Measurements from ENCODE around the gene MACROH2A2. TPM values are rescaled to one million over a fixed set of nuclear protein-coding genes. Genes with fewer than 3 reads are reported as not detected.
"Not testable (repeated sequence)": the region's sequence is repeated elsewhere in the genome, so short reads cannot be mapped to it uniquely, and the experiment has no call there.

Gene MACROH2A2
- total RNA-seq, 2 donors from 2014 or later = 2.4 to 2.5 TPM

- not testable (repeated sequence) for ATAC-seq (replicated peaks); H3K4me3 Mint-ChIP-seq; H3K27ac Mint-ChIP-seq; H3K9me3 Mint-ChIP-seq; H3K27me3 Mint-ChIP-seq
- Mint-ChIP-seq H3K4me1 (peaks cover 36% of the 10 kb centered on the region), H3K36me3 (ENCODE audit: low read depth) (peaks cover 100% of the 10 kb centered on the region)
Observed at GRCh38 chr10:70159366-70159765, 106.7 kb downstream of the MACROH2A2 start.

DNA sequence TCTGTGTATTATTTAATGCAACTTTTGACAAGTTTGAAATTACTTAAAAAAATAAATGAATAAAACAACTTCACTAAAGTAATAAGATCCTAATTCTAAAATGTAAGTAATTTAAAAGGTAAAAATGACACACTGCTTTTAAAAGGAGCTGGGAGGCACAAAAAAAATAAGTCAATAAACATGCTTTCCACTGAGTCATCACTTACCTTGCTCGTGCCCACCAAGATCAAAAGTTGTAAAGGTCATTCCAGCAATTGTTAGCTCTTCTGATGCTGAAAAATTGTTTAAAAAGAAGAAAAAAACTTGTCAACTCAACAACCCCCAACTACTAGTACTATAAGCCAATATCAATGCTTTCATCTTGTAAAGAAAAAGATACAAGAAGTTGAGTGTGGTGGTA, 108.2 kb downstream of the MACROH2A2 start:
- no peak for ATAC-seq (replicated peaks)
- peak overlapping the region; percentile 57 for H3K4me3 Mint-ChIP-seq
- peaks cover 100% of the 10 kb centered on the region for H3K36me3 Mint-ChIP-seq (ENCODE audit: low read depth)
- H3K4me1 Mint-ChIP-seq = peaks cover 37% of the 10 kb centered on the region
- peak overlapping the region; percentile 94 for H3K27ac Mint-ChIP-seq
- H3K9me3 Mint-ChIP-seq = no peaks in the 10 kb centered on the region
- no peaks in the 10 kb centered on the region for H3K27me3 Mint-ChIP-seq

Other genes with a start within 250 kb of the MACROH2A2 start
- 10 to 100 TPM; 11.3 to 14.3 TPM for gene AIFM2, start 80.0 kb downstream of the MACROH2A2 start, total RNA-seq
- 10 to 100 TPM in 1 of 2 donors, 1 to 10 TPM in 1; 9.6 to 16.4 TPM for gene TYSND1, start 93.9 kb downstream of the MACROH2A2 start, total RNA-seq
- 10 to 100 TPM; 70.0 to 92.2 TPM for gene SAR1A, start 117.7 kb downstream of the MACROH2A2 start, total RNA-seq
- gene PPA1, start 180.6 kb downstream of the MACROH2A2 start, total RNA-seq = 100 to 1,000 TPM; 176 to 260 TPM
- not detected for gene NPFFR1, start 231.2 kb downstream of the MACROH2A2 start, total RNA-seq

Data from activated T-helper 17 cell treated with anti-CD3 and anti-CD28 coated beads, Interleukin-2, amount 50 U/mL, for 72 hours (primary cell).